ENCODE results near the gene METTL25.

GRCh38 chr12:82438356-82438755, 80.0 kb downstream of the METTL25 start:
- no peak for TF ChIP-seq CTCF (IDR thresholded peaks at IDR 0.05)
- TF ChIP-seq POLR2A (IDR thresholded peaks at IDR 0.05): no peak

All from adrenal gland (tissue), 5 donors.